Measurements from ENCODE around the gene COL16A1. TPM values are rescaled to one million over a fixed set of nuclear protein-coding genes. Genes with fewer than 3 reads are reported as not detected.

Gene COL16A1
- total RNA-seq, 4 donors from 2014 or later = 67.2 to 169 (median 149) TPM

DNA sequence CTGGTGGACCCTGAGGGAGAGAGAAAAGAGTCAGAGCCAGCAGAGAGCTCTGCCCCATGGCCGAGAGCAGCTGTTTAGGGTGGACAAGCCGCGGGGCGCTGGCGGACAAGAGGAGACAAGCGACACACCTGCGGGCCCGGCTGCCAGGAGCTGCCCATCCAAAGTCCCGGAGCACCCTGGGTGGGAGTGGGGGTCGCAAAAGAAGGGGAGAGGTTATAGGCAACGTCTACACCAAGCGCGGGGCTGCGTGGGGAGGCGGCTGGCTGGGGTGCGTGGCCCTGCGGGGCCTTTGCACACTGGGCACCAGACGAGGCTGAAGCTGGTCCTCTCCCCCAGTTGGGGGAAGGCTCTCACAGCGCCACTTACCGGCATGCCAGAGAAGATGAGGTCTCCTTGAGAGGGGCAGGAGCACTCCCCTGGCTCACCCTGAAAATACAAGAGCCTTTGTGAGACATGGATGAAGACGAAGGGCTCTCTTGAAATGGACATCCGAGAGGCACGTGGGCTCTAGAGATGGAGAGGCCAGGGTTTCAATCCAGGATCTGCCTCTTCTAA is 24.1 kb downstream of the COL16A1 start:
- 71% methylated on average over 9 of the region's 23 CpGs; no CpG with 5 or more reads in 1 of the 2 donors for WGBS, 2 donors (ENCODE audit: low coverage in 1 of 2)
- Histone ChIP-seq H3K27me3 (no peaks in the 10 kb centered on the region), H3K9me3 (no peaks in the 10 kb centered on the region), H3K4me1 (peaks cover 0 to 26% (median 4%) of the 10 kb centered on the region in 3 donors), H3K27ac (no peak overlapping the region), H3K4me3 (no peak overlapping the region), H3K36me3 (peaks cover 0 to 57% of the 10 kb centered on the region in 2 donors)
- ATAC-seq = no peak
- TF ChIP-seq POLR2AphosphoS5 (IDR thresholded peaks at IDR 0.05) (no peak), EP300 (IDR thresholded peaks at IDR 0.05) (no peak), POLR2A (IDR thresholded peaks at IDR 0.05) (no peak)
- TF ChIP-seq, protein P1, sequence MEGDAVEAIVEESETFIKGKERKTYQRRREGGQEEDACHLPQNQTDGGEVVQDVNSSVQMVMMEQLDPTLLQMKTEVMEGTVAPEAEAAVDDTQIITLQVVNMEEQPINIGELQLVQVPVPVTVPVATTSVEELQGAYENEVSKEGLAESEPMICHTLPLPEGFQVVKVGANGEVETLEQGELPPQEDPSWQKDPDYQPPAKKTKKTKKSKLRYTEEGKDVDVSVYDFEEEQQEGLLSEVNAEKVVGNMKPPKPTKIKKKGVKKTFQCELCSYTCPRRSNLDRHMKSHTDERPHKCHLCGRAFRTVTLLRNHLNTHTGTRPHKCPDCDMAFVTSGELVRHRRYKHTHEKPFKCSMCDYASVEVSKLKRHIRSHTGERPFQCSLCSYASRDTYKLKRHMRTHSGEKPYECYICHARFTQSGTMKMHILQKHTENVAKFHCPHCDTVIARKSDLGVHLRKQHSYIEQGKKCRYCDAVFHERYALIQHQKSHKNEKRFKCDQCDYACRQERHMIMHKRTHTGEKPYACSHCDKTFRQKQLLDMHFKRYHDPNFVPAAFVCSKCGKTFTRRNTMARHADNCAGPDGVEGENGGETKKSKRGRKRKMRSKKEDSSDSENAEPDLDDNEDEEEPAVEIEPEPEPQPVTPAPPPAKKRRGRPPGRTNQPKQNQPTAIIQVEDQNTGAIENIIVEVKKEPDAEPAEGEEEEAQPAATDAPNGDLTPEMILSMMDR (IDR thresholded peaks at IDR 0.05) = no peak

- Histone ChIP-seq H3K9me3 (no peaks in the 10 kb centered on the region), H3K27ac (no peak overlapping the region), H3K4me1 (peaks cover 0 to 32% (median 4%) of the 10 kb centered on the region in 3 donors), H3K36me3 (peaks cover 0 to 50% of the 10 kb centered on the region in 2 donors), H3K27me3 (no peaks in the 10 kb centered on the region), H3K4me3 (no peak overlapping the region)
- TF ChIP-seq, protein P1 (IDR thresholded peaks at IDR 0.05) = no peak
- TF ChIP-seq POLR2AphosphoS5 (IDR thresholded peaks at IDR 0.05) (no peak), POLR2A (IDR thresholded peaks at IDR 0.05) (no peak), EP300 (IDR thresholded peaks at IDR 0.05) (no peak)
- ATAC-seq = no peak
- WGBS, 2 donors (ENCODE audit: low coverage in 1 of 2) = 43% methylated on average over 2 of the region's 2 CpGs; no CpG with 5 or more reads in 1 of the 2 donors
These were observed 24.7 kb downstream of the COL16A1 start for GRCh38 chr1:31679091-31679490.

DNA sequence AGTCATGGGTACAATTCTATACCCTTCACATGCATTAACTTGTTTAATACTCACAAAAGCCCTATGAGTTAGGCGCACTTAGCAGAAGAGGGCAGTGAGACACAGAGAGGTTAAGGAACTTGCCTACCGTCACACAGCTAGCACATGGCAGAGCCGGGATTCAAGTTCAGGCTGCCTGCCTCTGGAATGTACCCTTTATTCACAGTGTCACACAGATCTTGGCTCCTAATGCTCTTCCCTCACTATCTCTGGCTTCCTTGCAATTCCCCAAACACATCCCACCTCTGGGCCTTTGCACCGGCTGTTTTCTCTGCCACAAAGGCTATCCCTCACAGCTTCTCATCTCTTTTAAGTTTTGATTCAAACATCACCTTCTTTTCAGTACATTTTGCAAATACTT is 25.1 kb downstream of the COL16A1 start:
- H3K27me3 ChIP-seq = no peaks in the 10 kb centered on the region
- no peak overlapping the region for H3K27ac ChIP-seq
- WGBS, 2 donors (ENCODE audit: low coverage in 1 of 2) = 85 to 93% methylated on average over 4 of the region's 4 CpGs
- peaks cover 0 to 36% (median 4%) of the 10 kb centered on the region in 3 donors for H3K4me1 ChIP-seq
- H3K4me3 ChIP-seq = no peak overlapping the region
- H3K36me3 ChIP-seq = peaks cover 0 to 46% of the 10 kb centered on the region in 2 donors
- TF ChIP-seq POLR2AphosphoS5 (IDR thresholded peaks at IDR 0.05) (no peak), POLR2A (IDR thresholded peaks at IDR 0.05) (no peak), EP300 (IDR thresholded peaks at IDR 0.05) (no peak)
- TF ChIP-seq, protein P1 (IDR thresholded peaks at IDR 0.05) = no peak
- ATAC-seq = no peak
- H3K9me3 ChIP-seq = no peaks in the 10 kb centered on the region

DNA sequence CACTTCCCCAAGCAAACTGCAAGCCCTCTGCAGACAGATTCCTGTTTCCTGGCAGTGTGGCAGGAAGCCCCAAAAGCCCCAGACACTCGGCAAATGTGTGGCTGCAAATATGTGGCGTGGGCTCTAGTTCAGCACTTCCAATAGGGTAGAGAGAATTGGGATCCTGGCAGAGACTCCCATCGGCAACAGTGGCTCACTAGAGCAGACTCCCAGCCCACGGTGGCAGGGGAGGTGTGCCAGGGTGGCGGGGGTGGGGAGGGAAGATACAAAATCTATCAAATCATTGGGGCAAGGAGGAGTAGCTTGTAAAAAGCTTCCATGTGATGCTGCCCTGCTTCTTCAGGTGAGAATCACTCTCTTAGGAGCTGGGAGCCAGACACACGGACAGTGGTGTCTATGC is 25.9 kb downstream of the COL16A1 start:
- H3K27ac ChIP-seq = no peak overlapping the region
- no peak overlapping the region for H3K4me3 ChIP-seq
- 60% methylated on average over 4 of the region's 6 CpGs; no CpG with 5 or more reads in 1 of the 2 donors for WGBS, 2 donors (ENCODE audit: low coverage in 1 of 2)
- H3K27me3 ChIP-seq = no peaks in the 10 kb centered on the region
- peaks cover 0 to 39% of the 10 kb centered on the region in 2 donors for H3K36me3 ChIP-seq
- no peak for ATAC-seq
- H3K9me3 ChIP-seq = no peaks in the 10 kb centered on the region
- H3K4me1 ChIP-seq = peaks cover 0 to 44% (median 4%) of the 10 kb centered on the region in 3 donors
- TF ChIP-seq POLR2AphosphoS5 (IDR thresholded peaks at IDR 0.05) = no peak
- TF ChIP-seq, protein P1 (IDR thresholded peaks at IDR 0.05) = no peak
- TF ChIP-seq EP300 (IDR thresholded peaks at IDR 0.05) = no peak
- TF ChIP-seq POLR2A (IDR thresholded peaks at IDR 0.05) = no peak

DNA sequence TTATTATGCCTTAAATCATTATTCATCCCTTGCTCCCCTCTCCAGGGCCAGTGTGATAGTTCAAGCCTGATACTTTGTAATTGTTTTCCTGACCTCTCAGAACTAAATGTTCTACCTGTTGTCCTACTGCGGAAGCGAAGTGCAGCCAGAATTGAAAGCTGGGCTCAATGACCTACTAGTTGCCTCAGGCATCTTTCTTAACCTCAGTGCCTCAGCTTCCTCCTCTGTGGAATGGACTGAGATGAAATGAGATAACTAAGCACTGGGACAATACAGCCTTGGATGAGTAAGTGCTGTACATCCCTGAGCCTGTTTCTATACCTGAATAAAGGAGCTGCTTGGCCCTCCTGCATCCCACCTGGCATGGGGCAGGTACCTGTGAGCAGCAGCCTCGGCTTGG is 26.4 kb downstream of the COL16A1 start:
- TF ChIP-seq POLR2A (IDR thresholded peaks at IDR 0.05) (no peak), POLR2AphosphoS5 (IDR thresholded peaks at IDR 0.05) (no peak), EP300 (IDR thresholded peaks at IDR 0.05) (no peak)
- TF ChIP-seq, protein P1 (IDR thresholded peaks at IDR 0.05) = no peak
- H3K4me3 ChIP-seq = no peak overlapping the region
- H3K27me3 ChIP-seq = no peaks in the 10 kb centered on the region
- H3K4me1 ChIP-seq = peaks cover 0 to 49% (median 4%) of the 10 kb centered on the region in 3 donors
- 0 to 100% methylated on average over 1 to 2 of the region's 3 CpGs for WGBS, 2 donors (ENCODE audit: low coverage in 1 of 2)
- no peak overlapping the region for H3K27ac ChIP-seq
- no peak for ATAC-seq
- peaks cover 0 to 34% of the 10 kb centered on the region in 2 donors for H3K36me3 ChIP-seq
- H3K9me3 ChIP-seq = no peaks in the 10 kb centered on the region
